ENCODE measurements around the gene PPP1R9B. TPM values are rescaled to one million over a fixed set of nuclear protein-coding genes. Genes with fewer than 3 reads are reported as not detected.

Gene PPP1R9B
- total RNA-seq, 4 donors from 2014 or later = 28.6 to 37.2 (median 31.9) TPM

- no peak for TF ChIP-seq CTCF (IDR thresholded peaks at IDR 0.05)
- no peak for TF ChIP-seq POLR2A (IDR thresholded peaks at IDR 0.05)
- Histone ChIP-seq H3K27me3 (no peaks in the 10 kb centered on the region), H3K9me3 (no peaks in the 10 kb centered on the region), H3K36me3 (no peaks in the 10 kb centered on the region), H3K4me1 (peaks cover 11 to 37% of the 10 kb centered on the region in 2 donors), H3K4me3 (replicated peaks in 1 of 3) (no peak overlapping the region), H3K27ac (no peak overlapping the region)
- DNase-seq = no peak
- intact Hi-C loops (cut with DNase I) = no loop called here
- 79 to 83% methylated on average over 6 of the region's 6 CpGs for WGBS, 2 donors
Observed at GRCh38 chr17:50174444-50174843, 24.0 kb upstream of the PPP1R9B start.

GRCh38 chr17:50173335-50173941 lies 23.0 kb upstream of the PPP1R9B start:
- Histone ChIP-seq H3K4me3 (replicated peaks in 1 of 3) (no peak overlapping the region), H3K9me3 (no peaks in the 10 kb centered on the region), H3K4me1 (peaks cover 8 to 33% of the 10 kb centered on the region in 2 donors), H3K36me3 (no peaks in the 10 kb centered on the region), H3K27ac (peak overlapping the region in 2 of 3 donors; percentile 39 to 52), H3K27me3 (no peaks in the 10 kb centered on the region)
- WGBS, 2 donors = 52 to 63% methylated on average over 10 of the region's 10 CpGs
- intact Hi-C loops (cut with DNase I) = no loop called here
- TF ChIP-seq CTCF (IDR thresholded peaks at IDR 0.05) (no peak), POLR2A (IDR thresholded peaks at IDR 0.05) (no peak)
- DNase-seq = peak in 1 of 2 donors; percentile 22

- Histone ChIP-seq H3K9me3 (no peaks in the 10 kb centered on the region), H3K27ac (peak overlapping the region in 2 of 3 donors; percentile 39 to 52), H3K4me1 (peaks cover 5 to 28% of the 10 kb centered on the region in 2 donors), H3K36me3 (no peaks in the 10 kb centered on the region), H3K4me3 (replicated peaks in 1 of 3) (no peak overlapping the region), H3K27me3 (no peaks in the 10 kb centered on the region)
- intact Hi-C loops (cut with DNase I) = no loop called here
- WGBS, 2 donors = 68 to 72% methylated on average over 6 of the region's 6 CpGs
- TF ChIP-seq CTCF (IDR thresholded peaks at IDR 0.05) (no peak), POLR2A (IDR thresholded peaks at IDR 0.05) (no peak)
- no peak for DNase-seq
Observed at GRCh38 chr17:50172936-50173334, 22.5 kb upstream of the PPP1R9B start.

- no peak for DNase-seq
- peaks cover 0 to 20% of the 10 kb centered on the region in 2 donors for H3K4me1 ChIP-seq
- no peaks in the 10 kb centered on the region for H3K27me3 ChIP-seq
- intact Hi-C loops (cut with DNase I) = no loop called here
- no peaks in the 10 kb centered on the region for H3K9me3 ChIP-seq
- WGBS, 2 donors = 94 to 96% methylated on average over 11 of the region's 11 CpGs
- TF ChIP-seq POLR2A (IDR thresholded peaks at IDR 0.05) (no peak), CTCF (IDR thresholded peaks at IDR 0.05) (no peak)
- no peak overlapping the region for H3K27ac ChIP-seq
- H3K36me3 ChIP-seq = no peaks in the 10 kb centered on the region
- no peak overlapping the region for H3K4me3 ChIP-seq (replicated peaks in 1 of 3)
Observed at GRCh38 chr17:50172130-50172529, 21.7 kb upstream of the PPP1R9B start.

- DNase-seq = no peak
- no peaks in the 10 kb centered on the region for H3K36me3 ChIP-seq
- no peaks in the 10 kb centered on the region for H3K9me3 ChIP-seq
- H3K4me3 ChIP-seq (replicated peaks in 1 of 3) = no peak overlapping the region
- WGBS, 2 donors = 87 to 91% methylated on average over 6 to 12 of the region's 17 CpGs
- H3K4me1 ChIP-seq = peaks cover 0 to 15% of the 10 kb centered on the region in 2 donors
- H3K27ac ChIP-seq = no peak overlapping the region
- intact Hi-C loops (cut with DNase I) = no loop called here
- H3K27me3 ChIP-seq = no peaks in the 10 kb centered on the region
- TF ChIP-seq CTCF (IDR thresholded peaks at IDR 0.05) (no peak), POLR2A (IDR thresholded peaks at IDR 0.05) (no peak)
Observed at GRCh38 chr17:50171371-50172071, 21.0 kb upstream of the PPP1R9B start.
